K562 (cell line): ENCODE results near the gene HSD17B11. TPM values are rescaled to one million over a fixed set of nuclear protein-coding genes. Genes with fewer than 3 reads are reported as not detected.
"Not testable (repeated sequence)": the region's sequence is repeated elsewhere in the genome, so short reads cannot be mapped to it uniquely, and the experiment has no call there.

Experiments
- ATAC-seq: fragments of 200-7000 bp; cut with Tn5 transposase; 3 replicates; pipeline ENCODE4 v1.9.1; 2020; ENCODE audit warnings: moderate library complexity
- BruUV-seq: library from RNA; stranded (reverse); fragments of 400-500 nt; replicated peaks from 2 replicates; lab custom pipeline; 2021; lab: Mats Ljungman, UMichigan
- CTCF ChIA-PET: fragments of 300-600 bp; formaldehyde crosslinking; extraction: SDS; loops from one replicate; lab custom pipeline; 2021; ENCODE audit warnings: low intra/inter-chr PET ratio; lab: Yijun Ruan, JAX
- POLR2A ChIA-PET: fragments of 300-600, 350-650 bp; sonication (Branson Sonifier 250); formaldehyde crosslinking; extraction: SDS; loops from one replicate; lab custom pipeline; 2021; ENCODE audit warnings: antibody characterized with exemption, inconsistent platforms; lab: Yijun Ruan, JAX
- DNase-seq, 4 experiments: peaks; one replicate each; pipeline versions ENCODE4 v3.0.0 to v3.0.0-alpha.2; 2011 to 2018; ENCODE audit warnings: low spot score in 3 of 4, mixed read lengths in 3 of 4; ENCODE audit errors: extremely low read depth in 1 of 4
- FAIRE-seq: peaks from 2 replicates; lab custom pipeline; 2011; peaks lifted over from hg19 to GRCh38; lab: Jason Lieb, UNC
- H2AFZ ChIP-seq: 2 replicates; pipeline ENCODE4 v1.6.0; 2011; ENCODE audit warnings: low read depth, low read length, control low read depth, inconsistent platforms
- H3K27ac ChIP-seq: fragments of 200-600 bp; 3 replicates; pipeline ENCODE4 v1.8.0; 2011; ENCODE audit warnings: low read depth, mild to moderate bottlenecking, control low read depth, inconsistent platforms, low read length, moderate library complexity, mixed read lengths; ENCODE audit errors: extremely low read depth
- H3K27me3 ChIP-seq, 2 experiments: fragments of 300-600 bp in 1 of 2; 2 replicates in 1 of 2; 3 replicates in 1 of 2; pipeline versions ENCODE4 v1.6.0 to v1.8.0; 2011; ENCODE audit warnings: inconsistent platforms in 2 of 2, low read length in 2 of 2, mild to moderate bottlenecking in 1 of 2, mixed read lengths in 1 of 2, moderate library complexity in 1 of 2; ENCODE audit not compliant: control insufficient read depth in 2 of 2, insufficient read depth in 2 of 2
- H3K36me3 ChIP-seq: fragments of 300-600 bp; 3 replicates; pipeline ENCODE4 v1.8.0; 2011; ENCODE audit warnings: mild to moderate bottlenecking, low read length, inconsistent platforms; ENCODE audit not compliant: control insufficient read depth, insufficient read depth
- H3K4me1 ChIP-seq, 2 experiments: fragments of 200-600 bp in 1 of 2; replicated peaks in 1 of 2; 2 replicates in 1 of 2; 3 replicates in 1 of 2; pipeline versions ENCODE4 v1.5.1 to v1.8.0; 2011; ENCODE audit warnings: inconsistent platforms in 2 of 2, low read length in 2 of 2, mild to moderate bottlenecking in 1 of 2, mixed read lengths in 1 of 2, moderate library complexity in 1 of 2; ENCODE audit not compliant: control insufficient read depth in 2 of 2, insufficient read depth in 2 of 2
- H3K4me2 ChIP-seq: 2 replicates; pipeline ENCODE4 v1.6.1; 2011; ENCODE audit warnings: low read length, control low read depth, inconsistent platforms, mixed read lengths; ENCODE audit not compliant: insufficient read depth
- H3K4me3 ChIP-seq: fragments of 200-600 bp; sonication (generic), shearing (Covaris generic); 2 replicates; pipeline ENCODE4 v1.5.1; 2016; ENCODE audit warnings: control low read depth, inconsistent platforms
- H3K79me2 ChIP-seq: fragments of 200-600 bp; 3 replicates; pipeline ENCODE4 v1.8.0; 2011; ENCODE audit warnings: low read length, inconsistent platforms; ENCODE audit not compliant: control insufficient read depth, insufficient read depth
- H3K9ac ChIP-seq, 2 experiments: 2 replicates each; pipeline versions ENCODE4 v1.6.0 to v1.6.1; 2011; ENCODE audit warnings: low read depth in 2 of 2, low read length in 2 of 2, control low read depth in 1 of 2, inconsistent platforms in 1 of 2, mild to moderate bottlenecking in 1 of 2, mixed read lengths in 1 of 2; ENCODE audit not compliant: insufficient read depth in 1 of 2
- H3K9me1 ChIP-seq: one replicate; pipeline ENCODE4 v1.6.0; 2011; ENCODE audit warnings: inconsistent platforms, mild to moderate bottlenecking, low read length, moderate library complexity; ENCODE audit not compliant: control insufficient read depth, insufficient read depth
- H3K9me3 ChIP-seq: replicated peaks from 2 replicates; pipeline ENCODE4 v1.5.1; 2011; ENCODE audit warnings: low read depth, low read length, inconsistent platforms; ENCODE audit not compliant: control insufficient read depth, insufficient read depth
- H4K20me1 ChIP-seq: replicated peaks from 2 replicates; pipeline ENCODE4 v1.6.1; 2011; ENCODE audit warnings: low read length, inconsistent platforms, mixed read lengths; ENCODE audit not compliant: control insufficient read depth, insufficient read depth
- BRD9 ChIP-seq: fragments of 450-650 bp; IDR thresholded peaks from 2 replicates; pipeline ENCODE4 v1.6.1; 2018; ENCODE audit warnings: low read depth; ENCODE audit not compliant: partially characterized antibody
- CBFA2T2 ChIP-seq: fragments of 450-650 bp; conservative IDR thresholded peaks from 2 replicates; pipeline ENCODE4 v1.6.1; 2017; ENCODE audit warnings: mild to moderate bottlenecking
- MECOM ChIP-seq: fragments of 250-450 bp; sonication (Bioruptor Pico); IDR thresholded peaks from 2 replicates; pipeline ENCODE4 v1.8.0; 2022; ENCODE audit warnings: inconsistent platforms
- MEF2A ChIP-seq: IDR thresholded peaks from 2 replicates; pipeline ENCODE4 v1.6.1; 2011; ENCODE audit warnings: low read depth, mild to moderate bottlenecking, low read length, moderate library complexity; ENCODE audit not compliant: control insufficient read depth
- THRA ChIP-seq: fragments of 450-650 bp; IDR thresholded peaks from 2 replicates; pipeline ENCODE4 v1.6.1; 2017; ENCODE audit warnings: mild to moderate bottlenecking, moderate library complexity
- WGBS: fragments of 100-300 bp; shearing (Covaris generic); methylation state at CpG from one replicate; pipeline ENCODE4 v1.1.6; 2016; ENCODE audit warnings: low coverage, mixed read lengths; ENCODE audit not compliant: insufficient coverage; ENCODE audit errors: missing lambda C conversion rate; 5-methylcytosine and 5-hydroxymethylcytosine counted together
- in situ Hi-C: fragments of 300-500 bp; cut with MboI; formaldehyde crosslinking; loops from 4 replicates; pipeline ENCODE4 v1.15.0; 2018; ENCODE audit warnings: inconsistent platforms, mixed read lengths
- intact Hi-C: fragments of 100-400 bp; cut with micrococcal nuclease; formaldehyde crosslinking; loops from 2 replicates; pipeline ENCODE4 v1.14.2; 2022
- polyA plus RNA-seq, 8 experiments: library from polyadenylated mRNA; depleted of rRNA in 4 of 8; stranded (reverse) in 5 of 8; unstranded in 3 of 8; fragments of >200 nt; fragmentation: Nextera tagmentation in 2 of 8; fragmentation: Illumina TruSeq in 1 of 8; extraction: Ambion mirVana in 2 of 8; extraction: Trizol in 1 of 8; gene quantifications; 2 replicates each; pipeline versions ENCODE4 v1.2.1 to v1.2.3, GENCODE V29; 2011 to 2014; ENCODE audit warnings: inconsistent platforms in 1 of 8, missing spikeins in 1 of 8
- total RNA-seq, 7 experiments: library from RNA; depleted of rRNA in 6 of 7; stranded (reverse); fragments of >200 nt in 6 of 7; fragmentation: Illumina TruSeq in 2 of 7; extraction: Trizol in 2 of 7; gene quantifications; 2 replicates each; pipeline versions ENCODE4 v1.2.1 to v1.2.3, GENCODE V29; 2011 to 2021; ENCODE audit warnings: low replicate concordance in 1 of 7

The HSD17B11 gene
- total and polyA plus RNA-seq, 9 of the 15 experiments (the other 6 are each of a cell fraction or from before 2014, with no cell fraction given), result 26.0 to 108 (median 81.0) TPM

GRCh38 chr4:87342872-87343271 lies 48.1 kb downstream of the HSD17B11 start:
- H3K79me2 ChIP-seq, result no peaks in the 10 kb centered on the region
- ChIA-PET POLR2A (no interaction called here), CTCF (no interaction called here)
- intact Hi-C loops (no loop called here), in situ Hi-C loops (no loop called here)
- H3K27me3 ChIP-seq, result no peaks in the 10 kb centered on the region
- H3K4me2 ChIP-seq, result no peak overlapping the region
- WGBS, result 100% methylated on average over 3 of the region's 3 CpGs
- no peak overlapping the region for H3K27ac ChIP-seq
- H3K9me3 ChIP-seq, result no peaks in the 10 kb centered on the region; the same call in 1 of the 2 replicates
- no peaks in the 10 kb centered on the region for H3K9me1 ChIP-seq
- H3K4me1 ChIP-seq, result no peaks in the 10 kb centered on the region
- H2AFZ ChIP-seq, result no peak overlapping the region
- no peaks in the 10 kb centered on the region for H4K20me1 ChIP-seq
- ATAC-seq (no peak), FAIRE-seq (no peak), DNase-seq (no peak)
- TF ChIP-seq BRD9 (no peak), CBFA2T2 (no peak), MECOM (CRISPR knock-in tag) (no peak), THRA (no peak), MEF2A (no peak)
- BruUV-seq, result no TSS peak
- H3K36me3 ChIP-seq, result peaks cover 50% of the 10 kb centered on the region
- no peak overlapping the region for H3K4me3 ChIP-seq
- no peak overlapping the region for H3K9ac ChIP-seq

GRCh38 chr4:87341954-87342635 lies 48.9 kb downstream of the HSD17B11 start:
- CTCF ChIA-PET, H3K4me3 ChIP-seq, POLR2A ChIA-PET: not testable (repeated sequence)

More at GRCh38 chr4:87341954-87342635, 48.9 kb downstream of the HSD17B11 start:
- H2AFZ ChIP-seq, H3K27ac ChIP-seq, H3K9ac ChIP-seq, BruUV-seq, H3K9me1 ChIP-seq, H3K4me1 ChIP-seq, H3K27me3 ChIP-seq, H3K4me2 ChIP-seq, DNase-seq, in situ Hi-C loops, H3K9me3 ChIP-seq, ATAC-seq, FAIRE-seq, H4K20me1 ChIP-seq, intact Hi-C loops, H3K79me2 ChIP-seq: not testable (repeated sequence)
- peaks cover 57% of the 10 kb centered on the region for H3K36me3 ChIP-seq
- WGBS, result 97% methylated on average over 7 of the region's 8 CpGs
